ENCODE measurements around the gene TLE3.

DNA sequence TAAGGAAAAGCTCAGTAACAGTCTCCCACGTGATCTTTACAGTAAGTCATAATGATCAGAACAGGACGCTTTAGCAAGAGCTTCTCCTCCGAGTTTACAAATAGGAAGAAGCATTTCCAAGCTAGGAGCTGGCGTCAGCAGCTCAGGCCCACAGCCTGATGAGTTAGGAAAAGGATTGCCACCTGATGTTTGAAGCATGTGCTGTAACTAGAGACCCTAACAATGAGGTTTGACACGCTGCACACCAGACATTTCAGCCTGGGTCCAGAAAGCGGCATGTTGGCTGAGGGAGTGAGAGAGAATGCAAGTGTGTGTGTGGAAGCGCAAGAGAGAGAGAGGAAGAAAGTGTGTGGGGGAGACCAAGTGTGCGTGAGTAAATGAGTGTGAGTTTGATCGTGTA, 47.3 kb downstream of the TLE3 start:
- TF ChIP-seq, protein P1, sequence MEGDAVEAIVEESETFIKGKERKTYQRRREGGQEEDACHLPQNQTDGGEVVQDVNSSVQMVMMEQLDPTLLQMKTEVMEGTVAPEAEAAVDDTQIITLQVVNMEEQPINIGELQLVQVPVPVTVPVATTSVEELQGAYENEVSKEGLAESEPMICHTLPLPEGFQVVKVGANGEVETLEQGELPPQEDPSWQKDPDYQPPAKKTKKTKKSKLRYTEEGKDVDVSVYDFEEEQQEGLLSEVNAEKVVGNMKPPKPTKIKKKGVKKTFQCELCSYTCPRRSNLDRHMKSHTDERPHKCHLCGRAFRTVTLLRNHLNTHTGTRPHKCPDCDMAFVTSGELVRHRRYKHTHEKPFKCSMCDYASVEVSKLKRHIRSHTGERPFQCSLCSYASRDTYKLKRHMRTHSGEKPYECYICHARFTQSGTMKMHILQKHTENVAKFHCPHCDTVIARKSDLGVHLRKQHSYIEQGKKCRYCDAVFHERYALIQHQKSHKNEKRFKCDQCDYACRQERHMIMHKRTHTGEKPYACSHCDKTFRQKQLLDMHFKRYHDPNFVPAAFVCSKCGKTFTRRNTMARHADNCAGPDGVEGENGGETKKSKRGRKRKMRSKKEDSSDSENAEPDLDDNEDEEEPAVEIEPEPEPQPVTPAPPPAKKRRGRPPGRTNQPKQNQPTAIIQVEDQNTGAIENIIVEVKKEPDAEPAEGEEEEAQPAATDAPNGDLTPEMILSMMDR (IDR thresholded peaks at IDR 0.05; ENCODE audit: poor library complexity): no peak
- TF ChIP-seq EZH2phosphoT487 (IDR thresholded peaks at IDR 0.05; ENCODE audit: low read depth, severe bottlenecking, unreplicated experiment) (no peak), EZH2 (IDR thresholded peaks at IDR 0.05; ENCODE audit: borderline replicate concordance) (no peak)

Measured in hepatocyte (in vitro differentiated cells).